Hepatocyte (in vitro differentiated cells): ENCODE measurements around the gene MED9.

ENCODE experiments used
- CTCF ChIP-seq: fragments of 200-600 bp; sonication (generic); IDR thresholded peaks from 2 replicates; pipeline ENCODE4 v1.5.1; 2016; ENCODE audit warnings: antibody characterized with exemption, mild to moderate bottlenecking; ENCODE audit not compliant: poor library complexity
- EZH2 ChIP-seq: fragments of 200-600 bp; sonication (generic); IDR thresholded peaks from 2 replicates; pipeline ENCODE4 v1.6.1; 2016; ENCODE audit warnings: antibody characterized with exemption, mild to moderate bottlenecking, borderline replicate concordance

- TF ChIP-seq EZH2 (no peak), CTCF (no peak)
These were observed 30.1 kb upstream of the MED9 start for GRCh38 chr17:17446666-17447155.
